ENCODE measurements around the gene ZNF718.
A peak's percentile ranks its signal among the peaks of the same experiment; 100 is the strongest.
"Not testable (repeated sequence)": the region's sequence is repeated elsewhere in the genome, so short reads cannot be mapped to it uniquely, and the experiment has no call there.

ZNF718 gene

DNA sequence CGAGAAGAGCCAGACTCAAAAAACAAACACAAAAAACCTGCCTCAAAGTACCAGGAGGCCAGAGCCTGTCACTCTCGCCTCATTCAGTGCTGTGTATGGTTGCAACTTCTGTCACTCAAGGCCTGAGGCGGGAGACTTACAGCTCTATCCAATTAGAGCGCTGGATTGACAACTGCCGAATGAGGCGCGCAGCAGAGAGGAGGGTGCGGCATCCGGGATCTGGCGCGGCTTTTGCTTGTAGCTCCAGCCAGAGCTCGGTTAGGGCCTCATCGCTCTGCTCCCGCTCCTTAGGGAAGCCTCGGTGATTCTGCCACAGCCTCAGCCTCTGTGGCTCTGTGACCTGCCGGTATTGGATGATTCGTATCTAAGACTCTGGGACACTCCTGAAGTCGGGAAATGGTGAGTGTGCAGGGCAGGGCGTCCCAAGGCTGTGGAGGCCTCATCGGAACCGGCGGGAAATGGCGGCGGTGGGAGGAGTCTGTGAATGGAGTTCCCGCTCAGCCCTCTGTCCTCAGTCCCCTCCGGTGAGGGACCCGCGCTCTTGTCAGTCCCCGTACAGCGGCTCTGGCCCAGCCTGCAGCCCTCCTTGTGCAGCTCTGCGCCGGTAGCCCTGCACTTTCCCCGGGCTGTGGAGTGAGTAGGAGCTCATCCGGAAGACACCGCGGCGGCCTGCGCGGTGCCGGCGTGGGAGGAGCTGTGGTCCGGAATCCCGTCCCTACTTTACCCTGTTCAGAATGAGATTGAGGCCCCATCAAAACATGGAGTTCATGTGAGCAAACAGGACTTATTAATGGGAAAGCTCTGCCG, at the start of gene ZNF718:
Gene ZNF718 (plus strand): TSS at position 227 of the 807 bp plus-strand sequence. CDS start 170 bp downstream, at position 397.
- DNase-seq = peak; percentile 97

DNA sequence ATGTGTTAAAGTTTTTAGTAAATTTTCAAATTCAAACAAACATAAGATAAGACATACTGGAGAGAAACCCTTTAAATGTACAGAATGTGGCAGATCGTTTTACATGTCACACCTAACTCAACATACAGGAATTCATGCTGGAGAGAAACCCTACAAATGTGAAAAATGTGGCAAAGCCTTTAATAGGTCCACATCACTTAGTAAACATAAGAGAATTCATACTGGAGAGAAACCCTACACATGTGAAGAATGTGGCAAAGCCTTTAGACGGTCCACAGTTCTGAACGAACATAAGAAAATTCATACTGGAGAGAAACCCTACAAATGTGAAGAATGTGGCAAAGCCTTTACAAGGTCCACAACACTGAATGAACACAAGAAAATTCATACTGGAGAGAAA, 38.4 kb upstream of the ZNF718 start:
- no peak for DNase-seq

DNA sequence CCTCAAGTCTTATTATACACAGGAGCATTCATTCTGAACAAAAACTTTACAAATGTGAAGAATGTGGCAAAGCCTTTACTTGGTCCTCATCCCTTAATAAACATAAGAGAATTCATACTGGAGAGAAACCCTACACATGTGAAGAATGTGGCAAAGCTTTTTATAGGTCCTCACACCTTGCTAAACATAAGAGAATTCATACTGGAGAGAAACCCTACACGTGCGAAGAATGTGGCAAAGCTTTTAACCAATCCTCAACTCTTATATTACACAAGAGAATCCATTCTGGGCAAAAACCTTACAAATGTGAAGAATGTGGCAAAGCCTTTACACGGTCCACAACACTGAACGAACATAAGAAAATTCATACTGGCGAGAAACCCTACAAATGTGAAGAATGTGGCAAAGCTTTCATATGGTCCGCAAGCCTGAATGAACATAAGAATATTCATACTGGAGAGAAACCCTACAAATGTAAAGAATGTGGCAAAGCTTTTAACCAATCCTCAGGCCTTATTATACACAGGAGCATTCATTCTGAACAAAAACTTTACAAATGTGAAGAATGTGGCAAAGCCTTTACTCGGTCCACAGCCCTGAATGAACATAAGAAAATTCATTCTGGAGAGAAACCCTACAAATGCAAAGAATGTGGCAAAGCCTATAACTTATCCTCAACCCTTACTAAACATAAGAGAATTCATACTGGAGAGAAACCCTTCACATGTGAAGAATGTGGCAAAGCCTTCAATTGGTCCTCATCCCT, 37.6 kb upstream of the ZNF718 start:
- not testable (repeated sequence) for DNase-seq

DNA sequence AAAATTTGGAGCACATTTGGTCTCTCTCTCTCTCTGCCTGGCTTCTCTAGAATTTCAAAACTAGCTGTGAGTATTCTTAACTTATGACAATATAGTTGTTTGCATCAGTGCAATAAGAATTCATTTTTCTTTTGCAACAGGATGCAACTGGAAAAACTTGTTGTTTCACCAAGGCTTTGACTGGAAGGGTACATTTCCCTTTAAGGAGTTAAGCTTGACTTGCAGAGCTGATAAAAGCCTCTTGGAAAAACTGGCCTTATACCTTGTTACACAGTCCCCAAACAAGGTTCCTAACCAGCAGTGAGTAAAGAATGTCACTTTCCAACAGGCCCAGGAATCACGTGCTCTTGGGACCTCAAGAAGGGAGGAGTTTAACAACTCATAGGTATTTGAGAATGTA, 25.9 kb upstream of the ZNF718 start:
- no peak for DNase-seq

DNA sequence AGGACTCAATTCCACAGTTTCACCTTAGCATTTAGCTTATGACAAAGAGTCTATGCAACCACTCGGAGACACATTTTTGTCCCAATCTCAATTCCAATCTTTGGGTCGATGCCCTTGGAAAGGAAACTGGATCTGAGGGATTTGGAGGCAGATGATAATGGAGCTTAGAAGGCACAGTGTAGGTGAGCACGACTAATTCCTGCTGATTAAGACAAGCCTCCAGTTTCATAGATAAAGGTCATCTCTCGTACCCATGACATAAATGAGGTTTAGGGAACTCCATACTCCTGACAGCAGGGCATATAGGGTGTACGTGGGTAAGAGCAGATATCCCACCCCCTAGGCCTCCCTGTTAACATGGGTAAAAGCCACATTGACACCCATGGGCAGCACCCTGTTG, 24.4 kb upstream of the ZNF718 start:
- no peak for DNase-seq

DNA sequence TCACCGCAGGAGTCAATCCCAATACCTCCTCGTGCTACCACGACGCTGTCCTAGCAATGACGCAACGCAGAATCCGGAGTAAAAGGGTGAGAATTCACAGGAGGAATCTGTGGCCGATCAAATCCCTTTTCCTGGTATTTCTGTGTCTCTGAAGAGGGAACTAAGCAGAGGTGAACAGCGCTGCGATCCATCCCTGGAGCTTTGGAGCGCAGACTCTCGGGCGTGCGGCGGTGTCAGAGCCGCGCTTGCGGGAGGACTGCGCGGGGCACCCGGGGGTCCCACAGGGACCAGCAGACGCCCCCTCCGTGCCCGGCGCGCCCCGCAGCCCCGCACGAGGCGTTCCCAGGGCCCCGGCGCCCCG, 17.2 kb upstream of the ZNF718 start:
- no peak for DNase-seq

DNA sequence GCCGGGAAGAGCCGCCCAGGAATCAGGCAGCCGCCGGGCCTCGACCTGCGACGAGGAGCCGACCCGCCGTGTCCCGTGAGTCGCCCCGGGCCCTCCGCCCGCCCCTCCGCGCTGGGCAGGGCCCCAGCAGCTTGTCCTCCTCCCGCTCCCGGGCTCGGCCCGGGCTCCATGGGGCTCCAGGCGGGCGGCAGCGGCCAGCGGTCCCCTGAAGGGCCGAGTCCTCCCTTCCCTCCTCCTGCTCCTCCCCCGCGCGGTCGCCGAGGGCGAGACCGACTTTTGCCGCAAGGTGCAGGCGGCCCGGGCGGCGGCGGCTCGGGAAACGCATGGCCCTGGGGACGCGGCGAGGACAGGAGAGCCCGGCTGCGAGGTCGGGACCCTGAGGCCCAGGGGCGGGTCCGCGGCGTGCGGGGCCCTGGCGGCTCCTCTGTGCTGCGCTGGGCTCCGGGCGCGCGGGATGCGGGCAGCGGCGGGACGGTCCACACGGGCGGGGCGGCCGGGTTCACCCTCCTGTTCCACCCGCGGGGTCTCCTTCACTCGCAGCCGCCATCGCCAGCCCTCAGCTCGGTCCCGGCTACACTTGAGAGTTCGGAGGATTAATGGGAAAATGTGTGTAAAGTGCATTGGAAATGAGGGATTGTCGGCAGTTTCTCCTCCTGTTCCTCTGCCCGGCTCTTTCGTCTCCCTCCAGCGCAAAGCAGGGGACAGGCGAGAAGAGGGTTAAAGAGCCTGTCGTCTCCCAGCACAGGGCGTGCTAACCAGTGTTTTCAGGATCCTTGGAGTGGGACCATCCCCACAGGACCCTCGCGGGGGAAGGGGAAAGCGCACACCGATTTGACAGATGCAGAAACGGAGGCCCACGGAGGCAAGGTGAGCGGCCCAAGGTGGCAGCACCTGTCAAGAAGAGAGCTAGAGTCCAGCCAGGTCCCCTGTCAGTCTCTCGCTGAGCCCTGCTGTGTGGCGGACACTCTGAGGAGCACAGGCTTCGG, 16.6 kb upstream of the ZNF718 start:
- DNase-seq = no peak

DNA sequence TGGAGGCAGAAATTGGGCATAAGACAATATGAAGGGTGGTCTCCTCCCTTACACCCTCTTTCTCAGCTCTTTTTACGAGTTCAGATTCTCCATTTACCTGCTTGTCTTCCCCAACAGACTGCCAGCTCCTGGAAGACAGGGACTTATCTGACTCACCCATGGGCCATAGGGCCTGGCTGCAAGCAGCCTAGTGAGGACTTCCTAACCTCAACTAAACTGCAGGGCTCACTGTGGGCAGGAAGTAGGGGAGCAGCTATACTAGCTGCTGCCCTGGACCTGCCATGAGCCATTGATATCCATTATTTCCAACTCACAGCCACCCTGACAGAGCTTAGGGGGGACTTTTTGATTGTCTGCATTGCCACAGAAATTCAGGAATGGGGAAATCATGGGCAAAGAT, 11.5 kb upstream of the ZNF718 start:
- DNase-seq = no peak

DNA sequence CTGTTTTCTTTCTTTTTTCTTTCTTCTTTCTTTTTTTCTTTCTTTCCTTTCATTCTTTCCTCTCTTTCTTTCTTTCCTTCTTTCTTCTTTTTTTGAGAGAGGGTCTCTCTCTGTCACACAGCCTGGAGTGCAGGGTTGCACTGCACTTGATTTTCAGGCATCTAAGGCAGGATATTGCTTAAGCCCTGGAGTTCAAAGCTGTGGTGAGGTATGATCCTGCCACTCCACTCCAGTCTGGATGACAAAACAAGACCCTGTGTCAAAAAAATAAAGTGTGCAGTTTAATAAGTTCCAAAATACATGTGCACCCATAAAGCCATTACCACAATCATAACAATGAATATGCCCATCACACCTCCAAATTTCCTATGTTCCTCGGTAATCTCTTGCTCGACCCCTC, 10.6 kb upstream of the ZNF718 start:
- DNase-seq = no peak

DNA sequence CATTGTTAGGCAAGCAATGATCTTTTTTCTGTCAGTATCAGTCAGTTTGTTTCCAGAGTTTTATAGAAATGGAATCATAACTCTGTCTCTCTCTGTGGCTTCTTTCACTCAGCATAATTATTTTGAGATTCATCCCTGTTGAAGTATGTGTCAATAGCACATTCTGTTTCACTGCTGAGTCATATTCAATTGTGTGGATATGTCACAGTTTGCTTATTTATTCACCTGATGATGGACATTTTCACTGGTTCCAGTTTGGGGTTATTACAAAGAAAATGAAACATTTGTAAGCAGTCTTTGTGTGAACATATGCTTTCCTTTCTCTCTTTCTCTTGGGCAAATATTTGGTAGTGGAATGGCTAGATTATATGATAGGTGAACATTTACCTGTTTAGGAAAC, 10.2 kb upstream of the ZNF718 start:
- DNase-seq = no peak

DNA sequence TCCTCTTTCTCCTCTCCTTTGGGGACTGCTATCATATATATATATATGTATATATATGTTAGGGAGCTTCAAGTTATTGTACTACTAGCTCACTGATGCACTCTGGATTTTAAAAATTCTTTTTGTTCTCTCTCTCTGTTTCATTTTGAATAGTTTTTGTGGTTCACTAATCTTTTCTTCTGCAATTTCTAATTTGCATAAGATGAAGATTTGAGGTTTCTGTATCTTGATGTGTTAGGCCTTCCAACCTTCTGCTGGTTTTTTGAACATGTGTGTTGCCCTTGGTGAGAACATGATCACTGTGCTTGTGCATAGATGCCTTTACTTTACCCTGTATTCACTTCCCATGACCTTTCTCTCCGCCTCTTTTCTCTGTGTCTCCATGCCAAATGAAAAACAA, 7.8 kb upstream of the ZNF718 start:
- no peak for DNase-seq

DNA sequence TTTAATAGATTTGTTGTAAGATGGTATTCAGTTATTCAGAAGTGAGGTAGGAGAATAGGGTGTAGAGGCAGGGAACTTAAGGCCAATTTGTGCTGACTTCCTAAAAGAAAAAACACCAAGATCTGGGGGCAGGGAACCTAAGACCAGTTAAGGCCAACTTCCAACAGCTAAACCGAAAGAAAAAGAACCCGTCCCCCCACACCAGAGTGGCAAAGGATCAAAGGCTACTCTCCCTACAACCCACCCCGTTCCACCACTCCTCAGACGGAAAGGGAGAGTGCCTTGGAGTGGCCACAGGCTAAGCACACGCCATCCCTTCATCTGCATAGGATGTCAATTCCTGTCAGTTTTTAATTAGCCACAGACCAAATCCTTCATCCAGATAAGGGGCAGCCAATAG, 3.7 kb upstream of the ZNF718 start:
- DNase-seq = no peak

DNA sequence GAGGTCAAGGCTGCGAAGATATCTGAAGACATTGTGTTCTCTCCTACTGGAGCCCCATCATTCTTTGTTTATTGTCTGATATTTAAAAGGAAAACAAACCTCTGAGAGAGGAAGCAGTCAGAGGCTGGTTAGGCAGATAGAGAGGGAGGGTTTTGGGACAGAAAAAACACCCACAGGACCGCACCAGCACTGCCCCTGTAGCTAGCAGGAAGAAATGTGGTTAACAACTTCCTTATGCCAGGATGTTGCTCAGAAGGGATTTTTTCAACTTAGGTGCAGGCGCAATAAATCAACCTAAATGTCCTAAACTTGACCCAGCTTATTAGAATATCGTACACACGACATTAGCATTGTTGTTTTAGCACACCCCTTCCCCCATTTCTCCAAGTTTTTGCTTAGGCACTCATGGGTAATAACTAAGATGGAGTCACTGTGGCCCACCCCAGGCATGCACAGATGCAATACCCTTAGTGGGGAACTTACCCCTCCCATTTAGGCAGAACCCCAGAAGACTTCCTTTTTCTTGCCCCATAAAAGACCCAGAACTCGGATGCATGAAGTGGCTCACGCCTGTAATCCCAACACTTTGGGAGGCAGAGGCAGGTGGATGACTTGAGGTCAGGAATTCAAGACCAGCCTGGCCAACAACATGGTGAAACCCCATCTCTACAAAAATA, 2.8 kb upstream of the ZNF718 start:
- no peak for DNase-seq

DNA sequence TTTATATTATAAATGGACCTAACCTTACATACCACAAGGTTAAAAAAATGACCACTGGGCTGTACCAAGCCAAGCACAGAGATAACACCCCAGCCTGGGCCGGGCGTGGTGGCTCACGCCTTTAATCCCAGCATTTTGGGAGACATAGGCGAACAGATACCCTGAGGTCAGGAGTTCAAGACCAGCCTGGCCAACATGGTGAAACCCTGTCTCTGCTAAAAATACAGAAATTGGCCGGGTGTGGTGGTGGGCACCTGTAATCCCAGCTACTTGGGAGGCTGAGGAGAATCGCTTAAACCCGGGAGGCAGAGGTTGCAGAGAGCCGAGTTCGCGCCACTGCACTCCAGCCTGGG, 403 bp upstream of the ZNF718 start:
- DNase-seq = not testable (repeated sequence)

DNA sequence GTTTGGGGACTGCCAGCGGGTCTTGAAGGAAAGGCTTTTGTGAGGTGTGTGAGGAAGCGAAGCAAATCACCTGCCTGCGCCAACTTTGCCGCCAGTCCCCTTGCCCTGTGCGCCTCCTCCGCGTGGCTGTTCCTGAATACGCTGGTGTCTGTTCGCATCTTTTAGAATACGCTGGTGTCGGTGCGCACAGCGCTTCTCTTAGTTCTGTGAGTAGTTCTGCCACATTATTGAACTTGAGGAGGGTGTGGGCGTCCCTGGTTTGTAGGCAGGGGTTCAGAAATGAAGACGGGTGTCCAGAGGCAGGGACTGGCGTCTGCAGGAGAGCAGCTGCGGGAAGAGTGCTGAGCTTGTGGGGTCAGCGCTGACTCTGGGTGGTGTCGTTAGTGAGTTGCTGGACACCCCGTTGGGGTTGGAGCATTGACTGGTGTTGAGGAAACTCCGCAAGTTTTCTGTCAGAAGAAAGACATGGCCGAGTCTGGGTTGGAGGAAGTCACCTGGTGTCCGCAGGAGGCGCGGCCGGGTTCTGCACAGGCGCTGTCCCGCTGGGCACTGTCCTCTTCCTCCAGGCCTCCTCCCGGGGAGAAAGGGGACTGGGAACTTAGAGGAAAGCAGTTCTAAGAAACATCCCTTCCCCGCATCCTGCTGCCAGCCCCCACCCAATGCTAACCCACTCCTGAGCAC, 930 bp downstream of the ZNF718 start:
- peak; percentile 12 for DNase-seq

DNA sequence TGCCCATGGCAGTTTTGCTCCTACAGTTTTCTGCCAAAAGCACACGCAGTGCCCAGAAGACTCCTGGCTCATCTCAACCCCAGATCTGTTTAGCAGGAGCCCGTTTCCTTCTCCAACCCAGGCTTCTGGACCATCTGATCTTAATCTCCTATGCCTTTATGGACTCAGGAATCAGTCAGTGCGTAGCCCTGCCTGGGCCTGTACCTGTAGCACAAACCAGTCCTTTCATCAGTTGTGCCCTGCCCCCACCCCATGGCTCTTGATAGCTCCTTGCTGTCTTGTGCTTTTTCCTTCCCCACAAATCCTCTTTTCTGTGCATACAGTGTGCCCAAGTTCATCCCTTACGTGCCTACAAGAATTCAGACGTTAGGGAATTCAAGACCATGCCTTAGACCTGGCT, 1.5 kb downstream of the ZNF718 start:
- DNase-seq = no peak

DNA sequence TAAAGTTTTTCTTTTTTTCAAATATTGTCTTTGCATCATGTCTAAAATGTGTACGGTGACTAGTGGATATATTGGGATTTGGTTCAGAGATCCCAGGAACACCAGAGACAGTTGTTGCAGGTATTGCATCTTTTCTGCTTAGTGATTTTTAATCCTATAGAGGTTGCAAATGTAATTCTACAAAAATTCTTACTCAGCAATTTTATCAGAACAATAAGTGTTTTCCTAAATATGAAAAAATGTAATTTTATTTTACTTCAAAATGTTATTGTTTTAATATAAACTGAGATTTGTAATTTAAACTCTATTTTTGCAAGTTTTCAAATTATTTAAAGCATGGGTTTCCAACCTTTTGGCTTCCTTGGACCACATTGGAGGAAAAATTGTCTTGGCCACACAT, 8.2 kb downstream of the ZNF718 start:
- DNase-seq = no peak

DNA sequence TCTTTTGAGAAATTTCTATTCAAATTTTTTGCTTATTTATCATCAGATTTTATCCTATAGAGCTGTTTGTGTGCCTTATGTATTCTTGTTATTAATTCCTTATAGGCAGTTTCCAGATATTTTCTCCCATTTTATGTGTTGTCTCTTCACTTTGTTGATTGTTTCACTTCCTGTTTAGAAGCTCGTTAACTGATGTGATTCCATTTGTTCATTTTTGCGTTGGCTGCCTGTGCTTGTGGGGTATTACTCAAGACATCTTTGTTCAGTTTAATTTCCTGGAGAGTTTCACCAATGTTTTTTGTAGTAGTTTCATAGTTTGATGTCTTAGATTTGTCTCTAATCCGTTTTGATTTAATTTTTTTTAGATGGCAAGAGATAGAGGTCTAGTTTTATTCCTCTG, 14.6 kb downstream of the ZNF718 start:
- DNase-seq = no peak

DNA sequence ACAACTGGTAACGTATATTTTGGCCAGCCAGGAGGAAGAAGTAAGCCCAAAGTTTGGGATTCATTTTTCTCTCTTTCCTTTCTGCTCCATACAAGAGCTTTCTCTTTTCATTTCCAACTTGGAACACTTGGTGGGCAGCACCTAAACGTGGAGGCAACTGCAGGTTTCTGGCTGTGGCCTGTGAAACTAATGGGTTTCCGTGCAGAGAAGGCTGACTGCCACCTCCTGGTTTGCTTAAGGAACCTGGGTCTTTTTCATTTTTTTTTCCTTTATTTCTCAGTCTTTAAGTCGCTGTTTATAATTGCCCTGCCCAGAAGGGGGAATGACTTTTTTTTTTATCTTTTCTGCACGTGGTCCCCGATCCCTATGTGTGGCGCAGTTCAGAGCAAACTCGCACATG, 15.4 kb downstream of the ZNF718 start:
- DNase-seq = no peak

DNA sequence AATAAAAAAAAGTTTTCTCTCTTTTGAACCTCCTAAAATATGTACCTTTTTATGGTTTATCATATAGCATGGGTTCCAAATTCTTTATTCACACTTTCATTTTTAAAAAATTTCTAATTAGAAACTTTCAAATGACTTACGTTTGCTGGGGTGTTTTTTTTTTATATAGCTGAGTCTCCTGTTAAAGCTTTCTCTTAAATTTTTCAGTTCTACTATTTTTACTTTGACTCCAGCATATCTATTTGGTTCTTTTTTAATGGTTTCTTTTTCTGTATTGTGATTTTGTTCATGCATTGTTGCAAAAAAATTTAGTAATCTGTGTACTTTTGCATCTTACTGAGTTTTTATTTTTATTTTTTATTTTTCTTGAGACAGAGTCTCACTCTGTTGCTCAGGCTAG, 22.3 kb downstream of the ZNF718 start:
- DNase-seq = no peak

DNA sequence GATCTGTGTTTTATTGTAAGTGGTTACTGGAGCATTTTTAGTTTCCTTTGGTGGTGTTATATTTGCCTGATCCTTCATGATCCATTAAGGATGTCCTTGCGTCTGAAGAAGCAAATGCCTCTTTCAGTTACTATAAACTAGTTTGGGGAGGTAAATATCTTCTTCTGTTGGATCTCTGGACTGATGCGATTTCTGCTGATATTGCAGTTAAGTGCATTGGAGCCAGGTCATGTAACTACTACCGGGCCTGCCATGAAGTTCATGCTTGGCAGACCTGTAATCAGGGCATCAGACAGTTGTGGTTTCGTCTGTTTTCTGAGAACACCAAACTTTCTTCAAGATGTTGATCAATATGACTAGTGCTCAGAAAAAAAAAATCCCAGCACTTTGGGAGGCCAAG, 22.9 kb downstream of the ZNF718 start:
- DNase-seq = no peak
